ENCODE measurements around the gene ORC2.

The ORC2 gene

DNA sequence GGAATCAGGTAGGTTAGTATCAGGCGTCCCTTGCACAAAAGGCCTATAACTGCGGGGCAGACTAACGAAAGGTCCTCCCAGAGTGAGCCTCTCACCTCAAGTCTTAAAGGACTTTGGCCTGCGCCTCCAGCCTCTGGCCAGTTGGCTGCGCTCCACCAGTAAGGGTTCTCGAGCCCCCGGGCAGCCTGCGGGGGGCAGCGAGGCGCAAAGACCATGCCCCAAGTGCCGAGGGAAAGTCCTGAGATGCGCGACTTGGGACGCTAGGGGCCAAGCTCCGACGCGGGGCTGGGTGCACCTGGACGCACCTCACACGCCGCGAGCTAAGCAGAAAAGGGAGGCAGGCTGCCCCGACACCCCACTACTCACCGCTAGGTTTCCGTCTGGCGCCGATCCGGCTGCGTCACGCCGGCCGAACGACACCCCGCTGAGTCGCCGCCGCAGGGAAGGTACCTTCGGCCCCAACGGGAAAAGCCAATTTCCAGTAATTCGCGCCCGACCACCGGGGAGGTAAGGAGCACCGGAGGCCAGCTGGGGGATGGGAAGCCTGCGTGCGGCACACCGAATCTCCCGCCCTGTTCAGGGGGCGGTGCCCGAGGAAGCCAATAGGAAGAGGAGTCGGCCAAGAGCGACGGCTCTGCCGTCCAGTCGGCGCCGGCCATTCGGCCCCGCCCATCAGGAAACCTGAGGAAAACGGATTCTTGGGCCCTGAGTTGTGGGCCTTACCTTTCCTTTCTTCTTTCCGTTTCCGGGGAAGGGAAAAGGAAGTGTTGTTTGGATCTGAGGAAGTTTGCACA, at the start of gene ORC2:
TSS of gene ORC2 (minus strand) at position 537 of the 794 bp plus-strand sequence. CDS start 5,537 bp downstream, outside the sequence.
- H3K36me3 ChIP-seq (replicated peaks; ENCODE audit: low read depth, low read length): peaks cover 6% of the 10 kb centered on the region
- TF ChIP-seq, protein P1, sequence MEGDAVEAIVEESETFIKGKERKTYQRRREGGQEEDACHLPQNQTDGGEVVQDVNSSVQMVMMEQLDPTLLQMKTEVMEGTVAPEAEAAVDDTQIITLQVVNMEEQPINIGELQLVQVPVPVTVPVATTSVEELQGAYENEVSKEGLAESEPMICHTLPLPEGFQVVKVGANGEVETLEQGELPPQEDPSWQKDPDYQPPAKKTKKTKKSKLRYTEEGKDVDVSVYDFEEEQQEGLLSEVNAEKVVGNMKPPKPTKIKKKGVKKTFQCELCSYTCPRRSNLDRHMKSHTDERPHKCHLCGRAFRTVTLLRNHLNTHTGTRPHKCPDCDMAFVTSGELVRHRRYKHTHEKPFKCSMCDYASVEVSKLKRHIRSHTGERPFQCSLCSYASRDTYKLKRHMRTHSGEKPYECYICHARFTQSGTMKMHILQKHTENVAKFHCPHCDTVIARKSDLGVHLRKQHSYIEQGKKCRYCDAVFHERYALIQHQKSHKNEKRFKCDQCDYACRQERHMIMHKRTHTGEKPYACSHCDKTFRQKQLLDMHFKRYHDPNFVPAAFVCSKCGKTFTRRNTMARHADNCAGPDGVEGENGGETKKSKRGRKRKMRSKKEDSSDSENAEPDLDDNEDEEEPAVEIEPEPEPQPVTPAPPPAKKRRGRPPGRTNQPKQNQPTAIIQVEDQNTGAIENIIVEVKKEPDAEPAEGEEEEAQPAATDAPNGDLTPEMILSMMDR (IDR thresholded peaks at IDR 0.05; ENCODE audit: low read depth, low read length): peak; percentile 74
- TF ChIP-seq EZH2phosphoT487 (IDR thresholded peaks at IDR 0.05; ENCODE audit: low read depth): no peak
- peak within 1 kb of the TSS; percentile 80 for H2AFZ ChIP-seq (ENCODE audit: low read depth, low read length)
- no peaks in the 10 kb centered on the region for H3K27me3 ChIP-seq (ENCODE audit: low read depth, low read length)
- H4K20me1 ChIP-seq (ENCODE audit: insufficient read depth, low read length): peaks cover 11% of the 10 kb centered on the region; the same call in 1 of the 2 replicates
- peaks cover 47% of the 10 kb centered on the region for H3K4me1 ChIP-seq (ENCODE audit: low read length)
- peak within 1 kb of the TSS; percentile 64 for H3K27ac ChIP-seq (ENCODE audit: low read length)
- no peaks in the 10 kb centered on the region for H3K9me3 ChIP-seq (ENCODE audit: insufficient read depth, low read length)
- H3K4me2 ChIP-seq (ENCODE audit: low read length): peak within 1 kb of the TSS; percentile 91
- H3K9ac ChIP-seq (ENCODE audit: low read length): peak within 1 kb of the TSS; percentile 82
- peaks cover 58% of the 10 kb centered on the region for H3K79me2 ChIP-seq (ENCODE audit: low read length)
- peak within 1 kb of the TSS; percentile 85 for H3K4me3 ChIP-seq (ENCODE audit: low read length)

DNA sequence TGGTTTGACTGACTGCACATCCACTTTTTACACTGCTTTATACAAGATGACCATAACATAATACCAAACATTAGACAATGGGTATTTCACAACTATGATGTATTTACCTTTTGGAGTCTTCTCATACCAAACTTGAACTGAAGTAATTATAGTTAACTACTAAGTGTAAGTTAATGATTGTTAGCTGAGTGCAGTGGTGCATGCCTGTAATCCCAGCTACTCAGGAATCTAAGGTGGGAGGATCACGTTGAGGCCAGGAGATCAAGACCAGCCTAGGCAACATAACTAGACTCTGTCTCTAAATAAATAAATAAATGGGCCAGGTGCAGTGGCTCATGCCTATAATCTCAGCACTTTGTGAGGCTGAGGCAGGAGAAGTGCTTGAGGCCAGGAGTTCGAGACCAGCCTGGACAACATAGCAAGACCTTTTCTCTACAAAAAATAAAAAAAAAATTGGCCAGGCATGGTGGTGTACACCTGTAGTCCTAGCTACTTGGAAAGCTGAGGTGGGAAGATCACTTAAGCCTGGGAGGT, 44.9 kb upstream of the ORC2 start:
- Histone ChIP-seq H4K20me1 (ENCODE audit: insufficient read depth, low read length) (no peaks in the 10 kb centered on the region), H3K4me1 (ENCODE audit: low read length) (no peaks in the 10 kb centered on the region), H3K4me3 (ENCODE audit: low read length) (no peak overlapping the region), H3K4me2 (ENCODE audit: low read length) (no peak overlapping the region), H3K27me3 (ENCODE audit: low read depth, low read length) (no peaks in the 10 kb centered on the region), H3K9ac (ENCODE audit: low read length) (no peak overlapping the region), H3K9me3 (ENCODE audit: insufficient read depth, low read length) (no peaks in the 10 kb centered on the region), H3K27ac (ENCODE audit: low read length) (no peak overlapping the region), H3K79me2 (ENCODE audit: low read length) (no peaks in the 10 kb centered on the region), H3K36me3 (replicated peaks; ENCODE audit: low read depth, low read length) (peaks cover 21% of the 10 kb centered on the region), H2AFZ (ENCODE audit: low read depth, low read length) (no peak overlapping the region)
- TF ChIP-seq EZH2phosphoT487 (IDR thresholded peaks at IDR 0.05; ENCODE audit: low read depth): no peak
- TF ChIP-seq, protein P1 (IDR thresholded peaks at IDR 0.05; ENCODE audit: low read depth, low read length): no peak

DNA sequence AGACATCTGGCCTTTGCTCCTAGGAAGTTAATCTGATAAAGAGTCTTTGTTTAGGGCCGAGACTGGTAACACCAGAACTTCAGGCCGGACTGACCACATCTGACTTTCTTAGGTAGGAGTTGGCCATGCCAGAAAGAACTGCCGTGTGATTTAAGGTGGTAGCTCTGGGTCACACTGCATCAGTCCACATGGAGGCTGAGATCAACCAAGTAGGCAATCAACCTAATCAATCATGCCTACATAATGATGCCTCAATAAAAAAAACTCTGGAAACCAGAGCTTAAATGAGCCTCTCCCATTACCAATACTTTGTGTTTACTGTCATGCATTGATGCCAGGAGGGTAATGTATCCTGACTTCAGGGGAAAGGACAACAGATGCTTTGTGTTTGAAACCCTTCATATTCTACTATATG, 44.1 kb upstream of the ORC2 start:
- no peak for TF ChIP-seq EZH2phosphoT487 (IDR thresholded peaks at IDR 0.05; ENCODE audit: low read depth)
- TF ChIP-seq, protein P1 (IDR thresholded peaks at IDR 0.05; ENCODE audit: low read depth, low read length): no peak
- H3K4me1 ChIP-seq (ENCODE audit: low read length): no peaks in the 10 kb centered on the region
- no peak overlapping the region for H3K9ac ChIP-seq (ENCODE audit: low read length)
- H3K27ac ChIP-seq (ENCODE audit: low read length): no peak overlapping the region
- no peaks in the 10 kb centered on the region for H4K20me1 ChIP-seq (ENCODE audit: insufficient read depth, low read length)
- no peak overlapping the region for H2AFZ ChIP-seq (ENCODE audit: low read depth, low read length)
- H3K79me2 ChIP-seq (ENCODE audit: low read length): no peaks in the 10 kb centered on the region
- no peak overlapping the region for H3K4me3 ChIP-seq (ENCODE audit: low read length)
- H3K27me3 ChIP-seq (ENCODE audit: low read depth, low read length): no peaks in the 10 kb centered on the region
- H3K36me3 ChIP-seq (replicated peaks; ENCODE audit: low read depth, low read length): peaks cover 21% of the 10 kb centered on the region
- H3K9me3 ChIP-seq (ENCODE audit: insufficient read depth, low read length): no peaks in the 10 kb centered on the region
- no peak overlapping the region for H3K4me2 ChIP-seq (ENCODE audit: low read length)

DNA sequence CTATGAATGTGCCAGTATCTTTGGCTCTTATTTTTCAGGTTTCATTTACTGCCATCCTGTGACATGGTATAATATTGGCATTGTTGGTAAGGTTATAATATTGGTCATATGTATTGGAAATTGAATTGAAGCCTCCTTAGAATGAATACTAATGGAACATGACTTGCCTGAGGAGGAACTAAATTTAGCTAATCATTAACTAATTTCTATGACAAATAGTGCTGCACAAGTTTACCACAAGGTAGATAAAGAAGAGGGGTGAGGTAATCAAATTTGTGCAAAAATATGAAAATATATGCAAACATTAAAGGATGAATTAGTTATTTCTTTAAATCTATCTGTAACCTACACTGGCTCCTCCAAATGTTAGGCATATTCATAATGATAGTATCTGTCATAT, 43.2 kb upstream of the ORC2 start:
- H3K36me3 ChIP-seq (replicated peaks; ENCODE audit: low read depth, low read length): peaks cover 21% of the 10 kb centered on the region
- H3K4me2 ChIP-seq (ENCODE audit: low read length): no peak overlapping the region
- no peaks in the 10 kb centered on the region for H3K9me3 ChIP-seq (ENCODE audit: insufficient read depth, low read length)
- no peak overlapping the region for H2AFZ ChIP-seq (ENCODE audit: low read depth, low read length)
- H3K27me3 ChIP-seq (ENCODE audit: low read depth, low read length): no peaks in the 10 kb centered on the region
- H3K27ac ChIP-seq (ENCODE audit: low read length): no peak overlapping the region
- no peak for TF ChIP-seq EZH2phosphoT487 (IDR thresholded peaks at IDR 0.05; ENCODE audit: low read depth)
- TF ChIP-seq, protein P1 (IDR thresholded peaks at IDR 0.05; ENCODE audit: low read depth, low read length): no peak
- no peak overlapping the region for H3K9ac ChIP-seq (ENCODE audit: low read length)
- no peaks in the 10 kb centered on the region for H3K79me2 ChIP-seq (ENCODE audit: low read length)
- no peaks in the 10 kb centered on the region for H4K20me1 ChIP-seq (ENCODE audit: insufficient read depth, low read length)
- H3K4me1 ChIP-seq (ENCODE audit: low read length): no peaks in the 10 kb centered on the region
- H3K4me3 ChIP-seq (ENCODE audit: low read length): no peak overlapping the region
